Activated CD4-positive, alpha-beta T cell treated with anti-CD3 and anti-CD28 coated beads, Interleukin-2, amount 10 ng/mL, durations not matched to agents 24 days and 14 days (primary cell): ENCODE data around the gene IFNK. TPM values are rescaled to one million over a fixed set of nuclear protein-coding genes. Genes with fewer than 3 reads are reported as not detected.

Experiments used
- DNase-seq: peaks from one replicate; pipeline ENCODE4 v3.0.0; 2022
- H3K27ac Mint-ChIP-seq: one replicate; pipeline ENCODE4 v1.8.0; 2022; ENCODE audit warnings: mild to moderate bottlenecking, mixed read lengths
- H3K27me3 Mint-ChIP-seq: one replicate; pipeline ENCODE4 v1.8.0; 2022; ENCODE audit warnings: mixed read lengths
- H3K36me3 Mint-ChIP-seq: one replicate; pipeline ENCODE4 v1.8.0; 2022; ENCODE audit warnings: low read depth, mild to moderate bottlenecking, mixed read lengths
- H3K4me1 Mint-ChIP-seq: one replicate; pipeline ENCODE4 v1.8.0; 2021; ENCODE audit warnings: mixed read lengths
- H3K4me3 Mint-ChIP-seq: one replicate; pipeline ENCODE4 v1.8.0; 2022; ENCODE audit warnings: mild to moderate bottlenecking, moderate library complexity, mixed read lengths
- H3K9me3 Mint-ChIP-seq: one replicate; pipeline ENCODE4 v1.8.0; 2021; ENCODE audit warnings: mixed read lengths
- intact Hi-C: fragments of 100-400 bp; cut with micrococcal nuclease; formaldehyde crosslinking; loops from one replicate; pipeline ENCODE4 v1.15.1; 2023
- total RNA-seq: library from RNA; stranded (reverse); gene quantifications from 2 replicates; pipeline ENCODE4 v1.2.3, GENCODE V29; 2022

IFNK gene
- total RNA-seq, 1 donor from 2014 or later: not detected

DNA sequence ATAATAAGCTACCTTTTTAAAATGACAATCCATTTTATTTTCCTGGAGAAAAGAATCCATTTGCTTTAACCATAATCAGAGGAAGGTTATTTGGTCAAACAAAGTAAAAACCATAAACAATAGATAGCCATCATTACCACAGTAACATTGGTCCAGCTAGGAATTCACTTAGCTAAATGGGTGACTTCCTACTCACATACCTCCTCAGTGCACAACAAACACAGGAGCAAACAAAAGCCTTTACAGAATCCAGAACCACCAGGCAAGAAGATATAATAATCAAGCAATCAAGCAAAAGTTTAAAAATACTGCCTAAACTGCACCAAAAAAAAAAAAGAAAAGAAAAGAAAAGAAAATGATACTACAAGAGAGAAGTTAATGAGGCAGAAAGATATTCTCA is 949 bp upstream of the IFNK start:
- Mint-ChIP-seq H3K4me1 (peaks cover 4% of the 10 kb centered on the region), H3K27me3 (peaks cover 31% of the 10 kb centered on the region), H3K27ac (no peak overlapping the region), H3K9me3 (no peaks in the 10 kb centered on the region), H3K4me3 (no peak overlapping the region), H3K36me3 (peaks cover 1% of the 10 kb centered on the region)
- DNase-seq: no peak
- intact Hi-C loops: no loop called here

GRCh38 chr9:27527702-27528075 is 3.6 kb downstream of the IFNK start:
- Mint-ChIP-seq H3K9me3 (no peaks in the 10 kb centered on the region), H3K27ac (no peak overlapping the region), H3K4me3 (peak overlapping the region; percentile 90), H3K36me3 (peaks cover 3% of the 10 kb centered on the region), H3K27me3 (peaks cover 39% of the 10 kb centered on the region), H3K4me1 (peaks cover 13% of the 10 kb centered on the region)
- intact Hi-C loops: loop anchor here (2.0 to 5.0 kb wide), 2 partner anchors 29 to 175 kb away; no protein-coding TSS in a partner anchor
- no peak for DNase-seq

DNA sequence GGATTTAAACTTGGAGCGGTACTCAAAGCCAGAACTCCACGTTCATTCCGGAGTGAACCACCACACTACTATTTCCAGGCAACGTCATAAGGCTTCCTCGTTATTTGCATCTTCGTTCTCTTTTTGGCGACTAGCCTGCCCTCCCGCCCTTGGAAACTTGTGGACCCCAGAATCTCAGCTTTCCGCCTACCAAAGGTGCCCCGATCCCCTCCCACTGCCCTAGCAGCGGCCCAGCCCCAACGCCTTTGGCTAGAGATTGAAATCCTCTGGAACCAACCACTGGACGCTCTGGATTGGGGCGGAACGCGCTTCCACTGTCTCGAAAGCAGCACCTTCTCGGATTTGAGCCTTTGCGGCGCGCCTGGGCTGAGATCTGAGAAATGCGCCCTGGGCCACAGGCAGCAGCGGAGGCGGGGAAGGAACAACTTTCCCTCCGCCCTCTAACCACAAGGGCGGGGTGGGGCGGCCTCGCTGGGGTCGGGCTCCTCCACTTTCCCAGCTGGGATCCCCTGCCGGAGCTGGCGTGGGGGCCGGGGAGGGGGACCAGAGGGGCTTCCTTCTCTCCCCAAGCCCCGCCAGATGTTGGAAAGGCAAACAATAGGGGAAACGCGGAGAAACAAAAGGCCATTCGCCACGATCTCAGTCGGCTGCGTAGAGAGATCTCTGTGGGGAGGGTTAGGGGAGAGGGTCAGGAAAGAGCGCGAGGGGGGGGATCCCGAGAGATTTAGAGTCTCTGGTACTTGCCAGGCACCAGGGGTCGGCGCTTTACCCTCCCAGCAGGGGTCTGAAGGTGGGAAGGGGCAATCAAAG is 4.2 kb downstream of the IFNK start:
- intact Hi-C loops: loop anchor here (2.0 to 5.0 kb wide), 2 partner anchors 29 to 176 kb away; no protein-coding TSS in a partner anchor
- Mint-ChIP-seq H3K9me3 (no peaks in the 10 kb centered on the region), H3K36me3 (peaks cover 3% of the 10 kb centered on the region), H3K4me3 (peak overlapping the region; percentile 90), H3K27me3 (peaks cover 42% of the 10 kb centered on the region), H3K4me1 (peaks cover 13% of the 10 kb centered on the region), H3K27ac (peak overlapping the region; percentile 72)
- peak; percentile 90 for DNase-seq

DNA sequence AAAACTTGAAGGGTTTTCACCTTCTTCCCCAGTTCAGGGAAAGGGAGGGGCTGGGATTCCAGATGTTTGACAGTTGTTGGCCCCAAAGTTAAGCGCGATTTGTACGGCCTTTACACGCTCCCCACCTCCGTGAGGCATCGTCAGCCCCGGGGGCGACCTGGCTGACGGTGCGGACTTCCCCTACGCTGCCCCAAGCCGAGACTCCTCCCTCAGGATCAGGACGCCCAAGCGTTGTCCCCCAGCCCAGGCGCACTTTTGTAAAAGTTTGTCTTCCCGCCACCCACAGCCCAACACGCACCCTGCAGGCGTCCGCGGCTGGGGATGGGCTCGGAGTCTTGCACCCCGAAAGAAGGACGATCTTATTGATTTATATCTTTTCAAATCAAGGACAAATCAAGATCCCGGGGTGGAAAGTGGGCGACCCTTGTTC is 4.8 kb downstream of the IFNK start:
- peak overlapping the region; percentile 72 for H3K27ac Mint-ChIP-seq

GRCh38 chr9:27529316-27530278 is 5.5 kb downstream of the IFNK start, which contains the start of gene MOB3B:
Gene MOB3B (minus strand): TSS chr9:27529814. CDS start chr9:27455550, 74,264 bp downstream.
- intact Hi-C loops: loop anchor here (1.0 to 5.0 kb wide), 5 partner anchors 31 to 196 kb away; partner anchors contain the start of gene C9orf72
- Mint-ChIP-seq H3K4me3 (peak within 1 kb of the TSS; percentile 90), H3K27me3 (peaks cover 39% of the 10 kb centered on the region), H3K27ac (peak within 1 kb of the TSS; percentile 72), H3K9me3 (no peaks in the 10 kb centered on the region), H3K36me3 (peaks cover 3% of the 10 kb centered on the region), H3K4me1 (peaks cover 11% of the 10 kb centered on the region)
- DNase-seq: peak; percentile 94

More for the DNA sequence above, 4.8 kb downstream of the IFNK start:
- Mint-ChIP-seq H3K4me3 (peak overlapping the region; percentile 90), H3K36me3 (peaks cover 3% of the 10 kb centered on the region), H3K27me3 (peaks cover 44% of the 10 kb centered on the region), H3K4me1 (peaks cover 13% of the 10 kb centered on the region), H3K9me3 (no peaks in the 10 kb centered on the region)
- intact Hi-C loops: loop anchor here (1.0 to 5.0 kb wide), 5 partner anchors 30 to 196 kb away; partner anchors contain the start of gene C9orf72
- peak; percentile 83 for DNase-seq

- H3K27me3 Mint-ChIP-seq: peaks cover 33% of the 10 kb centered on the region
- no peak for DNase-seq
- no peak overlapping the region for H3K4me3 Mint-ChIP-seq
- H3K4me1 Mint-ChIP-seq: peaks cover 11% of the 10 kb centered on the region
- H3K27ac Mint-ChIP-seq: no peak overlapping the region
- peaks cover 3% of the 10 kb centered on the region for H3K36me3 Mint-ChIP-seq
- intact Hi-C loops: no loop called here
- no peaks in the 10 kb centered on the region for H3K9me3 Mint-ChIP-seq
Measured at GRCh38 chr9:27530915-27531755, 7.0 kb downstream of the IFNK start.

- no peak for DNase-seq
- peaks cover 25% of the 10 kb centered on the region for H3K27me3 Mint-ChIP-seq
- H3K4me3 Mint-ChIP-seq: no peak overlapping the region
- no peak overlapping the region for H3K27ac Mint-ChIP-seq
- intact Hi-C loops: no loop called here
- peaks cover 11% of the 10 kb centered on the region for H3K4me1 Mint-ChIP-seq
- H3K36me3 Mint-ChIP-seq: peaks cover 3% of the 10 kb centered on the region
- H3K9me3 Mint-ChIP-seq: no peaks in the 10 kb centered on the region
Measured at GRCh38 chr9:27532046-27532445, 8.0 kb downstream of the IFNK start.

- intact Hi-C loops: no loop called here
- no peaks in the 10 kb centered on the region for H3K9me3 Mint-ChIP-seq
- H3K4me1 Mint-ChIP-seq: peaks cover 8% of the 10 kb centered on the region
- no peak overlapping the region for H3K4me3 Mint-ChIP-seq
- no peak for DNase-seq
- H3K27me3 Mint-ChIP-seq: peaks cover 14% of the 10 kb centered on the region
- H3K27ac Mint-ChIP-seq: no peak overlapping the region
- H3K36me3 Mint-ChIP-seq: no peaks in the 10 kb centered on the region
Measured at GRCh38 chr9:27533311-27533710, 9.2 kb downstream of the IFNK start.

- no peaks in the 10 kb centered on the region for H3K36me3 Mint-ChIP-seq
- no peak overlapping the region for H3K27ac Mint-ChIP-seq
- no peak overlapping the region for H3K4me3 Mint-ChIP-seq
- H3K4me1 Mint-ChIP-seq: peaks cover 3% of the 10 kb centered on the region
- intact Hi-C loops: no loop called here
- H3K27me3 Mint-ChIP-seq: peaks cover 14% of the 10 kb centered on the region
- no peak for DNase-seq
- H3K9me3 Mint-ChIP-seq: no peaks in the 10 kb centered on the region
Measured at GRCh38 chr9:27534131-27534530, 10.0 kb downstream of the IFNK start.

- no peak overlapping the region for H3K27ac Mint-ChIP-seq
- DNase-seq: no peak
- H3K27me3 Mint-ChIP-seq: peaks cover 14% of the 10 kb centered on the region
- intact Hi-C loops: no loop called here
- H3K36me3 Mint-ChIP-seq: no peaks in the 10 kb centered on the region
- peaks cover 2% of the 10 kb centered on the region for H3K4me1 Mint-ChIP-seq
- no peaks in the 10 kb centered on the region for H3K9me3 Mint-ChIP-seq
- no peak overlapping the region for H3K4me3 Mint-ChIP-seq
Measured at GRCh38 chr9:27534658-27535209, 10.6 kb downstream of the IFNK start.

GRCh38 chr9:27535701-27536118 is 11.6 kb downstream of the IFNK start:
- no peaks in the 10 kb centered on the region for H3K4me1 Mint-ChIP-seq
- no peak overlapping the region for H3K4me3 Mint-ChIP-seq
- peaks cover 10% of the 10 kb centered on the region for H3K27me3 Mint-ChIP-seq
- H3K36me3 Mint-ChIP-seq: no peaks in the 10 kb centered on the region
- no peaks in the 10 kb centered on the region for H3K9me3 Mint-ChIP-seq
- intact Hi-C loops: no loop called here
- H3K27ac Mint-ChIP-seq: no peak overlapping the region
- DNase-seq: no peak

DNA sequence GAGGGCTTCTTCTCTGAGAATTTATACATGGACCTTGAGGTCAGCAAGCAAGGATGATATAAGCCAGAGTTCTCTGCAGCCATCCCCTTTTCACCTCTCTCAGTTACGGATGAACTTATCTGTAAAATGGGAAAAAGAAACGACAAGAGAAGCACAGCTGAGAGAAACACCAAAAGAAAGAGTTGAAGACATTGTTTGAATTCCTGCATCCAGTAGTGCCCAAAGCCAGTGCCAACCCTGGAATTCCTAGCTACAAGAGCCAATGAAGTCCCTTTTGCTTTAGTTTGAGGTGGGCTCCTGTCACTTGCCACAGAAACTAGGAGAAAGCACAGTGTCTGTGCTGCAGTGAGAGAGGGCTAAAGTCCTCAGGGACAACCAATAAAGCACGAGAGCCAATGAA is 12.1 kb downstream of the IFNK start:
- Mint-ChIP-seq H3K27me3 (peaks cover 5% of the 10 kb centered on the region), H3K9me3 (no peaks in the 10 kb centered on the region), H3K4me3 (no peak overlapping the region), H3K4me1 (no peaks in the 10 kb centered on the region), H3K36me3 (no peaks in the 10 kb centered on the region), H3K27ac (no peak overlapping the region)
- DNase-seq: no peak
- intact Hi-C loops: no loop called here

DNA sequence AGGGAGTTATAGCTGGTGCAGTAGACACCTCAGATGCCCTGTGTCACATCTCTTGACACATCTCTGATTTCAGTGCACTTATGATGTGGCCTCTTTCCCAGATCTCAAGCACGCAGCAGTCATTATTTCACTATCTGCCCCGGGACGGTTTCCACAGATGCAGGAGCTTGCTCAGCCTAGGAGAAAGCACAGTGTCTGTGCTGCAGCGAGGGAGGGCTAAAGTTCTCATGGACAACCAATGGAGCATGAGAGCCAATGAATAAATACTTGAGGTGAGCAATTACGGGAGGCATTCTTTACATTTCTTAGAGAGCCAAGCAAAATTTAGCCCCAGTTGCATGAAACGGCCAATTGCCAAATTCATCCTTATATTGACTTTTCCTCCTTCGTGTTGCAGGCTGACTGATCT is 12.9 kb downstream of the IFNK start:
- Mint-ChIP-seq H3K27ac (no peak overlapping the region), H3K9me3 (no peaks in the 10 kb centered on the region), H3K36me3 (no peaks in the 10 kb centered on the region), H3K4me1 (no peaks in the 10 kb centered on the region), H3K4me3 (no peak overlapping the region), H3K27me3 (peaks cover 4% of the 10 kb centered on the region)
- intact Hi-C loops: no loop called here
- no peak for DNase-seq
